ENCODE results near the gene MRPS34.
"Not testable (repeated sequence)": the region's sequence is repeated elsewhere in the genome, so short reads cannot be mapped to it uniquely, and the experiment has no call there.

The MRPS34 gene

DNA sequence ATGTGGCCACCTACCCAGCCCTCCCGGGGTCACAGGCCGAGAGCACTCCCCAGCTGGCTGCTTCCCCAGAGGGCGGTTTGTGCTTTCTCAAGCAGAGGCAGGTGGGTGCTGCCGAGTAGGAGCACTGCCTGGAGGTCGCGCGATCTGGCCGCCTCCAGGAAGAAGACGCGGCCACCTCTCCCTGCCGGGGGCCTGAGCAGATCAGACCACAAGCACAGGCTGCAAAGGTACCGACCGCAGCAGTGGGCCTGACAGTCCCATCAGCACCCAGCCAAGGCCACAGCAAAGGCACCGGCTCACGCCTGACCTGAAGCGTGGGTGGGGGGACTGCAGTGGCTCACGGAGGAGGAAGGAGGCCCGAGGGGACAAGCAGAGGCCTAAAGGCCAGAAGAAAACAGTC, 35.8 kb upstream of the MRPS34 start:
- Histone ChIP-seq H3K4me1 (ENCODE audit: low read length) (no peaks in the 10 kb centered on the region), H3K9me2 (replicated peaks; ENCODE audit: insufficient read depth, low read length) (no peaks in the 10 kb centered on the region), H3K27ac (ENCODE audit: low read length) (no peak overlapping the region), H3F3A (ENCODE audit: insufficient read depth, low read length) (no peaks in the 10 kb centered on the region), H3K4me2 (ENCODE audit: low read depth, low read length) (no peak overlapping the region), H3K27me3 (replicated peaks; ENCODE audit: insufficient read depth, low read length) (no peaks in the 10 kb centered on the region), H3K9me3 (replicated peaks; ENCODE audit: insufficient read depth, low read length) (no peaks in the 10 kb centered on the region), H4K20me1 (ENCODE audit: insufficient read depth, low read length) (no peaks in the 10 kb centered on the region), H3K9ac (ENCODE audit: low read length) (no peak overlapping the region), H2AFZ (ENCODE audit: low read length) (no peak overlapping the region), H3K36me3 (replicated peaks; ENCODE audit: insufficient read depth, low read length) (no peaks in the 10 kb centered on the region), H3K4me3 (ENCODE audit: low read length) (no peak overlapping the region), H3K79me2 (ENCODE audit: low read length) (peaks cover 4% of the 10 kb centered on the region; the same call in 1 of the 2 replicates)
- DNase-seq: no peak
- TF ChIP-seq EZH2phosphoT487 (IDR thresholded peaks at IDR 0.05; ENCODE audit: low read length) (no peak), EZH2 (optimal IDR thresholded peaks at IDR 0.05; ENCODE audit: low read depth, low read length) (no peak)
- TF ChIP-seq, protein P1, sequence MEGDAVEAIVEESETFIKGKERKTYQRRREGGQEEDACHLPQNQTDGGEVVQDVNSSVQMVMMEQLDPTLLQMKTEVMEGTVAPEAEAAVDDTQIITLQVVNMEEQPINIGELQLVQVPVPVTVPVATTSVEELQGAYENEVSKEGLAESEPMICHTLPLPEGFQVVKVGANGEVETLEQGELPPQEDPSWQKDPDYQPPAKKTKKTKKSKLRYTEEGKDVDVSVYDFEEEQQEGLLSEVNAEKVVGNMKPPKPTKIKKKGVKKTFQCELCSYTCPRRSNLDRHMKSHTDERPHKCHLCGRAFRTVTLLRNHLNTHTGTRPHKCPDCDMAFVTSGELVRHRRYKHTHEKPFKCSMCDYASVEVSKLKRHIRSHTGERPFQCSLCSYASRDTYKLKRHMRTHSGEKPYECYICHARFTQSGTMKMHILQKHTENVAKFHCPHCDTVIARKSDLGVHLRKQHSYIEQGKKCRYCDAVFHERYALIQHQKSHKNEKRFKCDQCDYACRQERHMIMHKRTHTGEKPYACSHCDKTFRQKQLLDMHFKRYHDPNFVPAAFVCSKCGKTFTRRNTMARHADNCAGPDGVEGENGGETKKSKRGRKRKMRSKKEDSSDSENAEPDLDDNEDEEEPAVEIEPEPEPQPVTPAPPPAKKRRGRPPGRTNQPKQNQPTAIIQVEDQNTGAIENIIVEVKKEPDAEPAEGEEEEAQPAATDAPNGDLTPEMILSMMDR (IDR thresholded peaks at IDR 0.05; ENCODE audit: low read length): no peak

DNA sequence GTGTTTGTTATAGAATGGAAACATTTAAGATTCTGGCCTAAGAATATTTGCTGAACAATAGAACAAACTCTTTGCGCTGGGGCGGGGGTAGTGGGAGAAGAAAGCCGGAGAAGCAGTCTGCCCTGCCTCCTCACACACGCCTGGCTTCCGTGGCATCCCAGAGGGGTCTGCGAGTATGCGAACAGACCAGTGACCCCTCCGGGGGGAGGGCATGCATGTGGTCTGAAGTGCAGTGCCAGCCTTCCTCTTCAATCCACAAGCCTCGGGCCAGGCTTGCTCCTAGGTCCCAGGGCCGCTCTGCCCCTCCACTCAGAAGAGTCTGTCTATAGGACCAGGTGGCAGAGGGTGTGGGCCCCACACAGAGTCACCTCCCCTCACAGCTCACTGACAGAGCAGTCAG, 34.7 kb upstream of the MRPS34 start:
- H3K36me3 ChIP-seq (replicated peaks; ENCODE audit: insufficient read depth, low read length): no peaks in the 10 kb centered on the region
- H3K4me1 ChIP-seq (ENCODE audit: low read length): no peaks in the 10 kb centered on the region
- no peak overlapping the region for H2AFZ ChIP-seq (ENCODE audit: low read length)
- DNase-seq: no peak
- TF ChIP-seq, protein P1 (IDR thresholded peaks at IDR 0.05; ENCODE audit: low read length): no peak
- TF ChIP-seq EZH2phosphoT487 (IDR thresholded peaks at IDR 0.05; ENCODE audit: low read length) (no peak), EZH2 (optimal IDR thresholded peaks at IDR 0.05; ENCODE audit: low read depth, low read length) (no peak)
- H3K9me2 ChIP-seq (replicated peaks; ENCODE audit: insufficient read depth, low read length): no peaks in the 10 kb centered on the region
- no peak overlapping the region for H3K27ac ChIP-seq (ENCODE audit: low read length)
- no peaks in the 10 kb centered on the region for H3K9me3 ChIP-seq (replicated peaks; ENCODE audit: insufficient read depth, low read length)
- no peaks in the 10 kb centered on the region for H4K20me1 ChIP-seq (ENCODE audit: insufficient read depth, low read length)
- no peaks in the 10 kb centered on the region for H3F3A ChIP-seq (ENCODE audit: insufficient read depth, low read length)
- no peak overlapping the region for H3K4me3 ChIP-seq (ENCODE audit: low read length)
- no peaks in the 10 kb centered on the region for H3K27me3 ChIP-seq (replicated peaks; ENCODE audit: insufficient read depth, low read length)
- H3K79me2 ChIP-seq (ENCODE audit: low read length): no peaks in the 10 kb centered on the region
- no peak overlapping the region for H3K9ac ChIP-seq (ENCODE audit: low read length)
- no peak overlapping the region for H3K4me2 ChIP-seq (ENCODE audit: low read depth, low read length)

DNA sequence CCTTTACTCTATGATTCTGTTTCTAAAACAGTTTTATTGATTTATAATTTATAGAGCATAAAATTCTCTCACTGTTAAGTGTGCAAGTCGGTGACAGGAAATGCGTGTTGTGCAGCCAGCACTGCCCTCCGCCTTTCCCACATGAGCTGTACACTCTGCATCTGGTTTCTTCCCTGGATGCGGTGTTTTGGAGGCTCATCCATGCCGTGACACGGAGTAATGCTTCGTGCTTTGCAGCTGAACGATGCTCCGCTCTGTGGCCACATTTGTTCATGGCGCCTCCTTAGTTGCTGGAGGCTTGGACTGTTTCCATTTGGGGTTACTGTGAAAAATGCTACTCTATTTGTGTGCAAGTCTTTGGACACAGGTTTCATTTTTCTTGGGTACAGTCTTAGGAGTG, 27.8 kb upstream of the MRPS34 start:
- Histone ChIP-seq H3K4me1 (ENCODE audit: low read length) (no peaks in the 10 kb centered on the region), H3K79me2 (ENCODE audit: low read length) (no peaks in the 10 kb centered on the region), H3K9ac (ENCODE audit: low read length) (no peak overlapping the region), H3K36me3 (replicated peaks; ENCODE audit: insufficient read depth, low read length) (no peaks in the 10 kb centered on the region), H4K20me1 (ENCODE audit: insufficient read depth, low read length) (no peaks in the 10 kb centered on the region), H2AFZ (ENCODE audit: low read length) (no peak overlapping the region), H3K4me2 (ENCODE audit: low read depth, low read length) (no peak overlapping the region), H3F3A (ENCODE audit: insufficient read depth, low read length) (no peaks in the 10 kb centered on the region), H3K9me3 (replicated peaks; ENCODE audit: insufficient read depth, low read length) (no peaks in the 10 kb centered on the region), H3K27me3 (replicated peaks; ENCODE audit: insufficient read depth, low read length) (no peaks in the 10 kb centered on the region), H3K27ac (ENCODE audit: low read length) (no peak overlapping the region), H3K9me2 (replicated peaks; ENCODE audit: insufficient read depth, low read length) (no peaks in the 10 kb centered on the region), H3K4me3 (ENCODE audit: low read length) (no peak overlapping the region)
- TF ChIP-seq EZH2 (optimal IDR thresholded peaks at IDR 0.05; ENCODE audit: low read depth, low read length): no peak
- TF ChIP-seq, protein P1 (IDR thresholded peaks at IDR 0.05; ENCODE audit: low read length): no peak
- TF ChIP-seq EZH2phosphoT487 (IDR thresholded peaks at IDR 0.05; ENCODE audit: low read length): no peak
- no peak for DNase-seq

DNA sequence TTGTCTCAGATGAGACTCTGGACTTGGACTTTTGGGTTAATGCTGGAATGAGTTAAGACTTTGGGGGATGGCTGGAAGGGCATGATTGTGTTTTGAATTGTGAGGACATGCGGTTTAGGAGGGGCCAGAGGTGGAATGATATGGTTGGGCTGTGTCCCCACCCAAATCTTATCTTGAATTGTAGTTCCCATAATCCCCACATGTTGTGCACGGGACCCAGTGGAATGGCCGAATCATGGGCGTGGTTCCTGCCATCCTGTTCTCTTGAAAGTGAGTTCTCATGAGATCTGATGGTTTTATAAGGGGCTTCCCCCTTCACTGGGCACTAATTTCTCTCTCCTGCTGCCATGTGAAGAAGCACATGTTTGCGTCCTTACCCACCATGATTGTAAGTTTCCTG, 26.3 kb upstream of the MRPS34 start:
- H3K4me2 ChIP-seq (ENCODE audit: low read depth, low read length); H3K4me3 ChIP-seq (ENCODE audit: low read length); H3K79me2 ChIP-seq (ENCODE audit: low read length); H3K9ac ChIP-seq (ENCODE audit: low read length); H3K27me3 ChIP-seq (replicated peaks; ENCODE audit: insufficient read depth, low read length); H3K9me2 ChIP-seq (replicated peaks; ENCODE audit: insufficient read depth, low read length); H3K36me3 ChIP-seq (replicated peaks; ENCODE audit: insufficient read depth, low read length); H3K27ac ChIP-seq (ENCODE audit: low read length); H4K20me1 ChIP-seq (ENCODE audit: insufficient read depth, low read length); H3K9me3 ChIP-seq (replicated peaks; ENCODE audit: insufficient read depth, low read length); H3F3A ChIP-seq (ENCODE audit: insufficient read depth, low read length); H3K4me1 ChIP-seq (ENCODE audit: low read length); DNase-seq; H2AFZ ChIP-seq (ENCODE audit: low read length): not testable (repeated sequence)
